Endothelial cell of umbilical vein (primary cell): Measurements from ENCODE around the gene NAXE. TPM values are rescaled to one million over a fixed set of nuclear protein-coding genes. Genes with fewer than 3 reads are reported as not detected.

Source experiments
- BruUV-seq: library from RNA; stranded (reverse); fragments of 400-500 nt; replicated peaks from 2 replicates; lab custom pipeline; 2021; lab: Mats Ljungman, UMichigan
- CTCF ChIA-PET: fragments of 300-600, 350-600 bp; sonication (Branson Sonifier 250); formaldehyde crosslinking; loops from one replicate; lab custom pipeline; 2021; ENCODE audit warnings: antibody characterized with exemption, inconsistent platforms; lab: Charles Lee
- POLR2A ChIA-PET: fragments of 300-600, 350-600 bp; sonication (Branson Sonifier 250); formaldehyde crosslinking; loops from one replicate; lab custom pipeline; 2021; ENCODE audit warnings: antibody characterized with exemption, inconsistent platforms; lab: Charles Lee
- DNase-seq: peaks from one replicate; pipeline ENCODE4 v3.0.0-alpha.2; 2011; ENCODE audit warnings: low read depth, low spot score
- FAIRE-seq: peaks from 2 replicates; lab custom pipeline; 2011; peaks lifted over from hg19 to GRCh38; lab: Jason Lieb, UNC
- H2AFZ ChIP-seq: 2 replicates; pipeline ENCODE4 v1.6.0; 2012; ENCODE audit warnings: low read depth, low read length, control low read depth, inconsistent platforms
- H3K27ac ChIP-seq: 2 replicates; pipeline ENCODE4 v1.5.1; 2011; ENCODE audit warnings: low read depth, mild to moderate bottlenecking, control low read depth, low read length, moderate library complexity; ENCODE audit not compliant: insufficient read depth
- H3K27me3 ChIP-seq, 2 experiments: 2 replicates each; pipeline versions ENCODE4 v1.6.0 to v1.6.1; 2011; ENCODE audit warnings: low read length in 2 of 2, mixed read lengths in 1 of 2; ENCODE audit not compliant: control insufficient read depth in 2 of 2, insufficient read depth in 2 of 2
- H3K36me3 ChIP-seq, 2 experiments: 2 replicates in 1 of 2; 3 replicates in 1 of 2; pipeline ENCODE4 v1.5.1; 2011; ENCODE audit warnings: low read length in 2 of 2, mild to moderate bottlenecking in 1 of 2, moderate library complexity in 1 of 2; ENCODE audit not compliant: control insufficient read depth in 2 of 2, insufficient read depth in 2 of 2; ENCODE audit errors: extremely low read depth in 1 of 2
- H3K4me1 ChIP-seq: 3 replicates; pipeline ENCODE4 v1.5.1; 2011; ENCODE audit warnings: mild to moderate bottlenecking, low read length; ENCODE audit not compliant: control insufficient read depth, insufficient read depth; ENCODE audit errors: extremely low read depth
- H3K4me2 ChIP-seq: 2 replicates; pipeline ENCODE4 v1.6.1; 2011; ENCODE audit warnings: low read length, control low read depth, mixed read lengths; ENCODE audit not compliant: insufficient read depth
- H3K4me3 ChIP-seq, 3 experiments: fragments of 200-600 bp in 1 of 3; sonication (generic), shearing (Covaris generic) in 1 of 3; replicated peaks in 1 of 3; 2 replicates each; pipeline ENCODE4 v1.5.1; 2011 to 2016; ENCODE audit warnings: control low read depth in 3 of 3, low read length in 3 of 3, mild to moderate bottlenecking in 2 of 3, inconsistent platforms in 1 of 3, low read depth in 1 of 3, moderate library complexity in 1 of 3; ENCODE audit not compliant: insufficient read depth in 1 of 3
- H3K79me2 ChIP-seq: 2 replicates; pipeline ENCODE4 v1.6.0; 2012; ENCODE audit warnings: low read length, inconsistent platforms; ENCODE audit not compliant: control insufficient read depth, insufficient read depth
- H3K9ac ChIP-seq: replicated peaks from 2 replicates; pipeline ENCODE3; 2011; ENCODE audit warnings: low read length, control low read depth; ENCODE audit not compliant: insufficient read depth; ENCODE audit errors: extremely low read depth
- H3K9me1 ChIP-seq: replicated peaks from 3 replicates; pipeline ENCODE4 v1.6.0; 2011; ENCODE audit warnings: mild to moderate bottlenecking, low read length; ENCODE audit not compliant: control insufficient read depth, insufficient read depth; ENCODE audit errors: extremely low read depth
- H3K9me3 ChIP-seq: replicated peaks from 2 replicates; pipeline ENCODE4 v1.5.1; 2012; ENCODE audit warnings: low read length, inconsistent platforms; ENCODE audit not compliant: control insufficient read depth, insufficient read depth
- H4K20me1 ChIP-seq: replicated peaks from 2 replicates; pipeline ENCODE3; 2011; ENCODE audit warnings: mild to moderate bottlenecking, low read length; ENCODE audit not compliant: control insufficient read depth, insufficient read depth; ENCODE audit errors: extremely low read depth
- EZH2 ChIP-seq: IDR thresholded peaks from 2 replicates; pipeline ENCODE4 v1.6.1; 2012; ENCODE audit warnings: borderline replicate concordance, low read depth, mild to moderate bottlenecking, moderate library complexity, low read length, inconsistent platforms; ENCODE audit not compliant: severe bottlenecking
- FOS ChIP-seq: IDR thresholded peaks from 2 replicates; pipeline ENCODE4 v1.6.1; 2011; ENCODE audit warnings: mild to moderate bottlenecking, low read length, moderate library complexity, borderline replicate concordance; ENCODE audit not compliant: insufficient read depth
- GATA2 ChIP-seq: IDR thresholded peaks from 2 replicates; pipeline ENCODE4 v1.7.0; 2011; ENCODE audit warnings: low read depth, mild to moderate bottlenecking, moderate library complexity, mixed read lengths, low read length; ENCODE audit not compliant: insufficient read length, insufficient read depth
- JUN ChIP-seq: IDR thresholded peaks from 2 replicates; pipeline ENCODE4 v1.6.1; 2011; ENCODE audit warnings: borderline replicate concordance, low read depth; ENCODE audit not compliant: insufficient read length, insufficient read depth
- MYC ChIP-seq: IDR thresholded peaks from one replicate; pipeline ENCODE4 v1.6.1; 2011; ENCODE audit warnings: mild to moderate bottlenecking, low read depth, low read length
- POLR2A ChIP-seq: IDR thresholded peaks from 2 replicates; pipeline ENCODE4 v1.6.1; 2012; ENCODE audit warnings: low read depth, mild to moderate bottlenecking, control low read depth, low read length
- POLR2AphosphoS5 ChIP-seq: IDR thresholded peaks from 2 replicates; pipeline ENCODE4 v1.6.1; 2012; ENCODE audit warnings: low read depth, mild to moderate bottlenecking, control low read depth, low read length, moderate library complexity; ENCODE audit not compliant: insufficient read depth
- dilution Hi-C: fragments of 300-500 bp; cut with MboI; formaldehyde crosslinking; loops from one replicate; pipeline ENCODE4 v1.15.0; 2019; ENCODE audit warnings: low sequenced_read_pairs; ENCODE audit not compliant: extremely low pct_ligation_motif_present
- intact Hi-C: fragments of 100-400 bp; cut with micrococcal nuclease; formaldehyde crosslinking; loops from one replicate; pipeline ENCODE4 v1.10.0; 2022
- polyA plus RNA-seq, 4 experiments: library from polyadenylated mRNA; depleted of rRNA in 3 of 4; stranded (reverse) in 3 of 4; unstranded in 1 of 4; fragments of >200 nt; gene quantifications; 2 replicates each; pipeline versions ENCODE4 v1.2.1 to v1.2.3, GENCODE V29; 2011 to 2012; ENCODE audit warnings: missing spikeins in 1 of 4
- total RNA-seq: library from RNA; stranded (reverse); gene quantifications from 2 replicates; pipeline ENCODE4 v1.2.3, GENCODE V29; 2021
- TF ChIP-seq, protein P1 (sequence below), 2 donors: IDR thresholded peaks; 1 replicate in 1 of 2; 2 replicates in 1 of 2; pipeline ENCODE4 v1.5.1; 2011; ENCODE audit warnings: low read length in 2 of 2, mild to moderate bottlenecking in 2 of 2, moderate library complexity in 2 of 2, control low read depth in 1 of 2, inconsistent platforms in 1 of 2, low read depth in 1 of 2; ENCODE audit not compliant: insufficient read depth in 1 of 2; ENCODE audit errors: extremely low read depth in 1 of 2
- TF ChIP-seq, protein P2 (sequence below): IDR thresholded peaks from 2 replicates; pipeline ENCODE4 v1.6.1; 2011; ENCODE audit not compliant: insufficient read depth, insufficient read length

Gene NAXE
- total and polyA plus RNA-seq, 2 donors (not counting 3 experiments of a cell fraction or from before 2014, with no cell fraction given): 76.2 to 187 TPM

DNA sequence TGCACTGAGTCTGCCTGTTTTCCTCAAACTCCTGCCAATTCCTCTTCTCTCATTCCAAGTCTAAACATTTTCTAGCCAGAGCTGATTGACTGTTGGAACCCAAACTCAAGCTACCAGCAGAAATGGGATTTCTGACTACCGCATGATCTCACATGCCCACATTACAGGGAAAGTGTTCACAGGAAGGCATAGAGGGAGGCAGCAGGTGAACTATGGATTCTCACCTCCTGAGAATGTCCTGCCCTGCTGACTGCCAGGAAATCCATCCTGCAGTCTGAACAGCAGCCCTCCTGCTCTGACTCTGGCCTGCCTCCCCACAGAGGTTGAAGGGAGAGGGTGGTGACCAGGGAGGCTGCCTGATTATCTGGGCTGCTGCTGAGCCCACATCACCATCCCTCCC, 41.7 kb upstream of the NAXE start:
- DNase-seq: no peak
- Histone ChIP-seq H3K4me3 (no peak overlapping the region), H3K79me2 (no peaks in the 10 kb centered on the region), H3K4me1 (no peaks in the 10 kb centered on the region), H3K27me3 (no peaks in the 10 kb centered on the region), H3K9ac (no peak overlapping the region), H3K4me2 (no peak overlapping the region), H2AFZ (no peak overlapping the region), H3K9me1 (no peaks in the 10 kb centered on the region), H3K36me3 (peaks cover 11 to 21% of the 10 kb centered on the region in 2 experiments), H3K27ac (no peak overlapping the region), H3K9me3 (no peaks in the 10 kb centered on the region), H4K20me1 (no peaks in the 10 kb centered on the region)
- dilution Hi-C loops (no loop called here), intact Hi-C loops (no loop called here)
- TF ChIP-seq MYC: no peak
- BruUV-seq: no TSS peak
- ChIA-PET CTCF (interaction anchor here (0.8 to 1.2 kb wide), 2 partner anchors 58 to 69 kb away, joined by 3 to 6 read pairs; no protein-coding TSS in a partner anchor), POLR2A (interaction anchor here (0.7 kb wide), 1 partner anchor 21 kb away, joined by 3 read pairs; no protein-coding TSS in a partner anchor)
- FAIRE-seq: no peak

GRCh38 chr1:156550346-156550745, 41.2 kb upstream of the NAXE start:
- H3K27ac ChIP-seq: no peak overlapping the region
- H3K4me3 ChIP-seq: no peak overlapping the region
- no peaks in the 10 kb centered on the region for H3K4me1 ChIP-seq
- H2AFZ ChIP-seq: no peak overlapping the region
- ChIA-PET CTCF (interaction anchor here (0.8 to 1.3 kb wide), 3 partner anchors 58 to 165 kb away, joined by 3 to 6 read pairs (median 5); no protein-coding TSS in a partner anchor), POLR2A (no interaction called here)
- H3K9me3 ChIP-seq: no peaks in the 10 kb centered on the region
- H3K9ac ChIP-seq: no peak overlapping the region
- H3K36me3 ChIP-seq: peaks cover 11 to 21% of the 10 kb centered on the region in 2 experiments
- no peak overlapping the region for H3K4me2 ChIP-seq
- FAIRE-seq (no peak), DNase-seq (no peak)
- intact Hi-C loops (no loop called here), dilution Hi-C loops (no loop called here)
- BruUV-seq: no TSS peak
- TF ChIP-seq FOS (no peak), JUN (no peak), MYC (no peak), GATA2 (no peak), EZH2 (no peak), POLR2AphosphoS5 (no peak), POLR2A (no peak)
- TF ChIP-seq, protein P1, sequence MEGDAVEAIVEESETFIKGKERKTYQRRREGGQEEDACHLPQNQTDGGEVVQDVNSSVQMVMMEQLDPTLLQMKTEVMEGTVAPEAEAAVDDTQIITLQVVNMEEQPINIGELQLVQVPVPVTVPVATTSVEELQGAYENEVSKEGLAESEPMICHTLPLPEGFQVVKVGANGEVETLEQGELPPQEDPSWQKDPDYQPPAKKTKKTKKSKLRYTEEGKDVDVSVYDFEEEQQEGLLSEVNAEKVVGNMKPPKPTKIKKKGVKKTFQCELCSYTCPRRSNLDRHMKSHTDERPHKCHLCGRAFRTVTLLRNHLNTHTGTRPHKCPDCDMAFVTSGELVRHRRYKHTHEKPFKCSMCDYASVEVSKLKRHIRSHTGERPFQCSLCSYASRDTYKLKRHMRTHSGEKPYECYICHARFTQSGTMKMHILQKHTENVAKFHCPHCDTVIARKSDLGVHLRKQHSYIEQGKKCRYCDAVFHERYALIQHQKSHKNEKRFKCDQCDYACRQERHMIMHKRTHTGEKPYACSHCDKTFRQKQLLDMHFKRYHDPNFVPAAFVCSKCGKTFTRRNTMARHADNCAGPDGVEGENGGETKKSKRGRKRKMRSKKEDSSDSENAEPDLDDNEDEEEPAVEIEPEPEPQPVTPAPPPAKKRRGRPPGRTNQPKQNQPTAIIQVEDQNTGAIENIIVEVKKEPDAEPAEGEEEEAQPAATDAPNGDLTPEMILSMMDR (IDR thresholded peaks at IDR 0.05; ENCODE audit: extremely low read depth in 1 of 2, insufficient read depth in 1 of 2, low read depth in 1 of 2, low read length in 2 of 2): no peak
- TF ChIP-seq, protein P2, sequence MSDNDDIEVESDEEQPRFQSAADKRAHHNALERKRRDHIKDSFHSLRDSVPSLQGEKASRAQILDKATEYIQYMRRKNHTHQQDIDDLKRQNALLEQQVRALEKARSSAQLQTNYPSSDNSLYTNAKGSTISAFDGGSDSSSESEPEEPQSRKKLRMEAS: no peak
- no peaks in the 10 kb centered on the region for H3K27me3 ChIP-seq
- no peaks in the 10 kb centered on the region for H3K9me1 ChIP-seq
- no peaks in the 10 kb centered on the region for H3K79me2 ChIP-seq
- no peaks in the 10 kb centered on the region for H4K20me1 ChIP-seq
